A549 (cell line): ENCODE measurements around the gene IKZF5. TPM values are rescaled to one million over a fixed set of nuclear protein-coding genes. Genes with fewer than 3 reads are reported as not detected.

ENCODE experiments used
- ATAC-seq, 2 experiments: fragments of 200-7000 bp in 1 of 2; fragments of >200 bp in 1 of 2; cut with Nextera tagmentation in 1 of 2; cut with Tn5 transposase in 1 of 2; 3 replicates each; pipeline versions ENCODE4 v1.8.0 to v1.9.1; 2018 to 2020; ENCODE audit warnings: mild to moderate bottlenecking in 1 of 2, moderate library complexity in 1 of 2
- CTCF ChIA-PET: fragments of 300-600 bp; sonication (Branson Sonifier 250); formaldehyde crosslinking; extraction: SDS; loops from one replicate; lab custom pipeline; 2021; ENCODE audit warnings: antibody characterized with exemption, inconsistent platforms; lab: Yijun Ruan, JAX
- POLR2A ChIA-PET: fragments of 350-600 bp; formaldehyde crosslinking; extraction: SDS; loops from one replicate; lab custom pipeline; 2021; ENCODE audit warnings: antibody characterized with exemption, inconsistent platforms; lab: Yijun Ruan, JAX
- DNase-seq, 2 experiments: peaks; one replicate each; pipeline versions ENCODE4 v3.0.0 to v3.0.0-alpha.2; 2011 to 2016; ENCODE audit warnings: low read depth in 1 of 2, low spot score in 1 of 2
- FAIRE-seq: peaks from 2 replicates; lab custom pipeline; 2011; peaks lifted over from hg19 to GRCh38; lab: Jason Lieb, UNC
- H3K27ac ChIP-seq, 2 experiments: fragments of >200 bp; sonication (Bioruptor Twin); formaldehyde crosslinking; 3 replicates each; pipeline ENCODE4 v1.5.1; 2016 to 2017
- H3K4me1 ChIP-seq: fragments of >200 bp; sonication (Bioruptor Twin); formaldehyde crosslinking; 3 replicates; pipeline ENCODE4 v1.6.1; 2016
- H3K4me2 ChIP-seq: fragments of >200 bp; sonication (Bioruptor Twin); formaldehyde crosslinking; 3 replicates; pipeline ENCODE4 v1.6.1; 2016
- H3K4me3 ChIP-seq: fragments of >200 bp; sonication (Bioruptor Twin); formaldehyde crosslinking; 3 replicates; pipeline ENCODE4 v1.5.1; 2016
- H3K9me3 ChIP-seq: fragments of >200 bp; sonication (Bioruptor Twin); formaldehyde crosslinking; 3 replicates; pipeline ENCODE4 v1.6.1; 2016
- CBX2 ChIP-seq: fragments of 200-600 bp; sonication (generic); IDR thresholded peaks from 2 replicates; pipeline ENCODE4 v1.6.1; 2016; ENCODE audit warnings: low read depth, mild to moderate bottlenecking, borderline replicate concordance
- CBX8 ChIP-seq: fragments of 200-600 bp; sonication (generic); IDR thresholded peaks from 2 replicates; pipeline ENCODE4 v1.6.1; 2016
- CHD4 ChIP-seq: fragments of 200-600 bp; sonication (generic); IDR thresholded peaks from 2 replicates; pipeline ENCODE4 v1.6.1; 2016; ENCODE audit warnings: antibody characterized with exemption, mild to moderate bottlenecking, borderline replicate concordance
- EHF ChIP-seq: fragments of 250-450 bp; sonication (Bioruptor Pico); IDR thresholded peaks from 2 replicates; pipeline ENCODE4 v1.5.0; 2020; ENCODE audit warnings: mild to moderate bottlenecking
- ELK1 ChIP-seq: fragments of 150-350 bp; IDR thresholded peaks from 2 replicates; pipeline ENCODE4 v1.6.1; 2014; ENCODE audit warnings: low read depth, mild to moderate bottlenecking, low read length
- EP300 ChIP-seq, 2 experiments: fragments of >200 bp; sonication (Bioruptor Twin); formaldehyde crosslinking; IDR thresholded peaks; 2 replicates in 1 of 2; 3 replicates in 1 of 2; pipeline ENCODE4 v1.6.1; 2016 to 2017
- FOSB ChIP-seq: fragments of 250-450 bp; sonication (Bioruptor Pico); IDR thresholded peaks from 2 replicates; pipeline ENCODE4 v1.5.0; 2020; ENCODE audit warnings: mild to moderate bottlenecking, moderate library complexity
- HDAC2 ChIP-seq: fragments of 200-600 bp; sonication (generic); IDR thresholded peaks from 2 replicates; pipeline ENCODE4 v1.6.1; 2016
- JUN ChIP-seq, 2 experiments: fragments of >200 bp; sonication (Bioruptor Twin); formaldehyde crosslinking; IDR thresholded peaks; 2 replicates in 1 of 2; 3 replicates in 1 of 2; pipeline ENCODE4 v1.6.1; 2016 to 2017
- KDM1A ChIP-seq: fragments of 200-600 bp; sonication (generic); IDR thresholded peaks from 2 replicates; pipeline ENCODE4 v1.6.1; 2016; ENCODE audit warnings: low read depth, mild to moderate bottlenecking
- KDM5A ChIP-seq: fragments of 200-600 bp; sonication (generic); IDR thresholded peaks from 2 replicates; pipeline ENCODE4 v1.6.1; 2016; ENCODE audit warnings: antibody characterized with exemption, mild to moderate bottlenecking
- MAFK ChIP-seq: fragments of 450-650 bp; IDR thresholded peaks from 2 replicates; pipeline ENCODE4 v1.6.1; 2014; ENCODE audit not compliant: partially characterized antibody
- MAX ChIP-seq: IDR thresholded peaks from 2 replicates; pipeline ENCODE4 v1.6.1; 2012
- MAZ ChIP-seq: fragments of 150-350 bp; IDR thresholded peaks from 2 replicates; pipeline ENCODE4 v1.6.1; 2014; ENCODE audit warnings: antibody characterized with exemption, low read depth, low read length, borderline replicate concordance
- MYC ChIP-seq: IDR thresholded peaks from 2 replicates; pipeline ENCODE4 v1.6.1; 2012; ENCODE audit warnings: mild to moderate bottlenecking, inconsistent platforms, low read length, improper control_type of control experiment, borderline replicate concordance
- NFE2L2 ChIP-seq: fragments of 150-350 bp; conservative IDR thresholded peaks from 2 replicates; pipeline ENCODE4 v1.6.1; 2014; ENCODE audit warnings: low read length
- NPAS2 ChIP-seq: fragments of 250-450 bp; sonication (Bioruptor Pico); IDR thresholded peaks from 2 replicates; pipeline ENCODE4 v1.8.0; 2022; ENCODE audit warnings: mild to moderate bottlenecking, moderate library complexity, borderline replicate concordance
- NR3C1 ChIP-seq: fragments of >200 bp; sonication (Bioruptor Twin); formaldehyde crosslinking; IDR thresholded peaks from 3 replicates; pipeline ENCODE4 v1.6.1; 2017
- POLR2A ChIP-seq: IDR thresholded peaks from 2 replicates; pipeline ENCODE4 v1.6.1; 2012; ENCODE audit warnings: mild to moderate bottlenecking, low read length
- RAD21 ChIP-seq, 2 experiments: fragments of >200 bp in 1 of 2; sonication (Bioruptor Twin) in 1 of 2; formaldehyde crosslinking in 1 of 2; IDR thresholded peaks in 1 of 2; conservative IDR thresholded peaks in 1 of 2; 2 replicates in 1 of 2; 3 replicates in 1 of 2; pipeline ENCODE4 v1.6.1; 2012 to 2018; ENCODE audit warnings: inconsistent platforms in 1 of 2
- RARB ChIP-seq: fragments of 250-450 bp; sonication (Bioruptor Pico); IDR thresholded peaks from 2 replicates; pipeline ENCODE4 v1.8.0; 2021; ENCODE audit warnings: mild to moderate bottlenecking, moderate library complexity
- RFX5 ChIP-seq: fragments of 450-650 bp; IDR thresholded peaks from 2 replicates; pipeline ENCODE4 v1.7.1; 2014; ENCODE audit warnings: antibody characterized with exemption, mild to moderate bottlenecking, moderate library complexity
- RNF2 ChIP-seq: fragments of 200-600 bp; sonication (generic); IDR thresholded peaks from 2 replicates; pipeline ENCODE4 v1.6.1; 2016; ENCODE audit warnings: low read depth, mild to moderate bottlenecking, antibody characterized with exemption, moderate library complexity, borderline replicate concordance
- SMC3 ChIP-seq: fragments of >200 bp; sonication (Bioruptor Twin); formaldehyde crosslinking; IDR thresholded peaks from 3 replicates; pipeline ENCODE4 v1.6.1; 2018; ENCODE audit warnings: inconsistent platforms
- SREBF2 ChIP-seq: fragments of 450-650 bp; IDR thresholded peaks from 2 replicates; pipeline ENCODE4 v1.6.1; 2014; ENCODE audit warnings: mild to moderate bottlenecking, moderate library complexity
- TP53 ChIP-seq: fragments of 250-450 bp; sonication (Bioruptor Pico); IDR thresholded peaks from 2 replicates; pipeline ENCODE4 v1.5.0; 2021; ENCODE audit warnings: mild to moderate bottlenecking, moderate library complexity
- USF2 ChIP-seq: fragments of 450-650 bp; IDR thresholded peaks from 2 replicates; pipeline ENCODE4 v1.6.1; 2014; ENCODE audit warnings: antibody characterized with exemption
- ZC3H11A ChIP-seq: fragments of 450-650 bp; IDR thresholded peaks from 2 replicates; pipeline ENCODE4 v1.6.1; 2014; ENCODE audit warnings: antibody characterized with exemption, mild to moderate bottlenecking
- ZFP36 ChIP-seq: fragments of 450-650 bp; IDR thresholded peaks from 2 replicates; pipeline ENCODE4 v1.6.1; 2014; ENCODE audit warnings: borderline replicate concordance; ENCODE audit not compliant: partially characterized antibody
- ZSCAN20 ChIP-seq: fragments of 250-450 bp; sonication (Bioruptor Pico); IDR thresholded peaks from 2 replicates; pipeline ENCODE4 v1.8.0; 2022; ENCODE audit warnings: mild to moderate bottlenecking, moderate library complexity
- WGBS: methylation state at CpG from one replicate; pipeline ENCODE4 v1.1.6; 2017; ENCODE audit errors: missing lambda C conversion rate; 5-methylcytosine and 5-hydroxymethylcytosine counted together
- polyA plus RNA-seq, 4 experiments: library from polyadenylated mRNA; depleted of rRNA in 3 of 4; stranded (reverse); fragments of >200 nt; fragmentation: RNase III in 1 of 4; extraction: RNeasy Plus Mini Kit Qiagen cat#74134 plus additional on column Dnase treatment in 1 of 4; gene quantifications; 2 replicates in 3 of 4; 3 replicates in 1 of 4; pipeline ENCODE4 v1.2.3, GENCODE V29; 2011 to 2017
- TF ChIP-seq, protein P1 (sequence below): fragments of >200 bp; sonication (Bioruptor Twin); formaldehyde crosslinking; IDR thresholded peaks from 3 replicates; pipeline ENCODE4 v1.5.1; 2016

Gene IKZF5
- polyA plus RNA-seq, 2 of the 4 experiments (the other 2 are of a cell fraction) = 5.0 to 10.2 TPM

DNA sequence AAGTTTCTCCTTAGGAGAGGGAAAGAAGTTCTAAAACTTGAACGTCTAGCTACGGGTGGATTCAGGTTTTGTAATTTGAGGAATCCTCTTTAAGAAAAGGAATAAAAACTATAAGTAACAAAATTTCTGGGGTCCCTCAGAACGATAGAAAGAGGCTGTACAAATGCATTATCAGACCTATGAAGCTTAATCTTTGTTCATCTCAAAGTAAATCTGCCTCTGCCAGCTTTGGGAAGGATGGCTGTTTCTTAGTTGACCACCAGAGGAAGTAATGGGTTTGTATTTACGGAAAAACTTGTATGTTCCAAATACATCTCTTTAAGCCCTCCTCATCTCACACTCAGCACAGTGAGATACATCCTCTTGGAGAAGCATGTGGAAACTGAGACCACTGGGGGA is 27.5 kb downstream of the IKZF5 start:
- H3K9me3 ChIP-seq = no peaks in the 10 kb centered on the region
- DNase-seq = peak; percentile 57 to 67
- ChIA-PET CTCF (interaction anchor here (0.6 to 3.0 kb wide), 14 partner anchors 8 to 153 kb away, joined by 3 to 21 read pairs (median 6); partner anchors contain the start of gene FAM24A), POLR2A (interaction anchor here (0.6 to 2.0 kb wide), 10 partner anchors 9 to 29 kb away, joined by 3 to 27 read pairs (median 4); partner anchors contain the start of genes ACADSB, C10orf88 and IKZF5)
- 13% methylated on average over 4 of the region's 4 CpGs for WGBS
- H3K4me1 ChIP-seq = 0 out of 3 replicates have a peak, but pooled peaks cover 4% of the 10 kb centered on the region
- no peak for TF ChIP-seq EP300 (IDR thresholded peaks at IDR 0.05)
- TF ChIP-seq TP53 (CRISPR knock-in tag) = no peak
- TF ChIP-seq ELK1 = no peak
- no peak for TF ChIP-seq CBX2
- TF ChIP-seq MAZ = no peak
- TF ChIP-seq KDM1A = no peak
- no peak for TF ChIP-seq USF2
- no peak for TF ChIP-seq CBX8
- TF ChIP-seq, protein P1, sequence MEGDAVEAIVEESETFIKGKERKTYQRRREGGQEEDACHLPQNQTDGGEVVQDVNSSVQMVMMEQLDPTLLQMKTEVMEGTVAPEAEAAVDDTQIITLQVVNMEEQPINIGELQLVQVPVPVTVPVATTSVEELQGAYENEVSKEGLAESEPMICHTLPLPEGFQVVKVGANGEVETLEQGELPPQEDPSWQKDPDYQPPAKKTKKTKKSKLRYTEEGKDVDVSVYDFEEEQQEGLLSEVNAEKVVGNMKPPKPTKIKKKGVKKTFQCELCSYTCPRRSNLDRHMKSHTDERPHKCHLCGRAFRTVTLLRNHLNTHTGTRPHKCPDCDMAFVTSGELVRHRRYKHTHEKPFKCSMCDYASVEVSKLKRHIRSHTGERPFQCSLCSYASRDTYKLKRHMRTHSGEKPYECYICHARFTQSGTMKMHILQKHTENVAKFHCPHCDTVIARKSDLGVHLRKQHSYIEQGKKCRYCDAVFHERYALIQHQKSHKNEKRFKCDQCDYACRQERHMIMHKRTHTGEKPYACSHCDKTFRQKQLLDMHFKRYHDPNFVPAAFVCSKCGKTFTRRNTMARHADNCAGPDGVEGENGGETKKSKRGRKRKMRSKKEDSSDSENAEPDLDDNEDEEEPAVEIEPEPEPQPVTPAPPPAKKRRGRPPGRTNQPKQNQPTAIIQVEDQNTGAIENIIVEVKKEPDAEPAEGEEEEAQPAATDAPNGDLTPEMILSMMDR = peak; percentile 33; the same call in 2 of the 3 replicates
- TF ChIP-seq RFX5 = no peak
- no peak for TF ChIP-seq ZSCAN20 (CRISPR knock-in tag)
- TF ChIP-seq MAX = no peak
- peak in 1 of 2 experiments; percentile 15; a peak in 1 of 5 replicates for TF ChIP-seq RAD21 (conservative IDR thresholded peaks at IDR 0.05 in 1 of 2, IDR thresholded peaks at IDR 0.05 in 1 of 2)
- TF ChIP-seq, all 56 proteins: peak for 2
- Histone ChIP-seq H3K4me3 (peak overlapping the region; percentile 48), H3K4me2 (peak overlapping the region; percentile 83), H3K27ac (peak overlapping the region; percentile 88 to 98)
- FAIRE-seq (no peak), ATAC-seq (peak; percentile 81 to 83)

- FAIRE-seq = no peak
- peak; percentile 96 to 98 for ATAC-seq
- CTCF ChIA-PET = interaction anchor here (0.6 to 3.0 kb wide), 17 partner anchors 9 to 159 kb away, joined by 3 to 21 read pairs (median 5); partner anchors contain the start of gene FAM24A
- H3K4me3 ChIP-seq = peak within 1 kb of the TSS; percentile 48
- DNase-seq = peak; percentile 91 to 94
- no peaks in the 10 kb centered on the region for H3K9me3 ChIP-seq
- POLR2A ChIA-PET = interaction anchor here (0.6 to 2.0 kb wide), 14 partner anchors 10 to 1745 kb away, joined by 3 to 27 read pairs (median 3); partner anchors contain the start of genes ACADSB, C10orf88 and IKZF5
- peak within 1 kb of the TSS; percentile 83 for H3K4me2 ChIP-seq
- H3K27ac ChIP-seq = peak within 1 kb of the TSS; percentile 88 to 98
- under 1% methylated on average over 29 of the region's 73 CpGs for WGBS
- H3K4me1 ChIP-seq = 0 out of 3 replicates have a peak, but pooled peaks cover 4% of the 10 kb centered on the region
- no peak for TF ChIP-seq RNF2
- TF ChIP-seq KDM5A = peak; percentile 47; the same call in 1 of the 2 replicates
- TF ChIP-seq SMC3 = peak; percentile 35; the same call in 1 of the 3 replicates
- TF ChIP-seq TP53 (CRISPR knock-in tag) = no peak
- TF ChIP-seq, protein P1 = peak; percentile 65
- no peak for TF ChIP-seq SREBF2
- TF ChIP-seq RARB (CRISPR knock-in tag) = no peak
- TF ChIP-seq NR3C1 = no peak
- no peak for TF ChIP-seq NPAS2 (CRISPR knock-in tag)
- no peak for TF ChIP-seq MAFK
- TF ChIP-seq POLR2A = peak; percentile 62
- no peak for TF ChIP-seq CHD4
- TF ChIP-seq HDAC2 = no peak
- TF ChIP-seq RFX5 = 0 out of 2 replicates have a peak, but pooled peaks have one; percentile 46
- TF ChIP-seq ZC3H11A = no peak
- TF ChIP-seq NFE2L2 = no peak
- no peak for TF ChIP-seq FOSB
- no peak for TF ChIP-seq EHF (CRISPR knock-in tag)
- TF ChIP-seq ZSCAN20 (CRISPR knock-in tag) = no peak
- peak; percentile 42; the same call in 1 of the 2 replicates for TF ChIP-seq MYC
- peak; percentile 67 to 94 for TF ChIP-seq JUN (IDR thresholded peaks at IDR 0.05)
- TF ChIP-seq KDM1A = no peak
- no peak for TF ChIP-seq ZFP36
Observed at GRCh38 chr10:122980209-122981065, 28.2 kb downstream of the IKZF5 start, which contains the start of gene PSTK. TSS of gene PSTK (plus strand) at chr10:122980401. CDS start at chr10:122980480, 79 bp downstream.
